HG02759 (cell line): ENCODE results near the gene SULT2A1.
"Not testable (repeated sequence)": the region's sequence is repeated elsewhere in the genome, so short reads cannot be mapped to it uniquely, and the experiment has no call there.

Source experiments
- ATAC-seq: cut with Tn5 transposase; IDR thresholded peaks from one replicate; pipeline ENCODE4 v1.9.1; 2021; ENCODE audit warnings: mild to moderate bottlenecking, moderate library complexity; ENCODE audit not compliant: unreplicated experiment

The SULT2A1 gene

GRCh38 chr19:47886010-47886559, at the start of gene SULT2A1:
TSS of gene SULT2A1 (minus strand) at chr19:47886315. CDS start at chr19:47886257, 58 bp downstream.
- ATAC-seq = no peak

GRCh38 chr19:47928581-47928980, 42.5 kb upstream of the SULT2A1 start:
- ATAC-seq = not testable (repeated sequence)

- ATAC-seq = not testable (repeated sequence)
Observed at GRCh38 chr19:47920107-47920506, 34.0 kb upstream of the SULT2A1 start.

- not testable (repeated sequence) for ATAC-seq
Observed at GRCh38 chr19:47910191-47910590, 24.1 kb upstream of the SULT2A1 start.

- not testable (repeated sequence) for ATAC-seq
Observed at GRCh38 chr19:47909350-47909749, 23.2 kb upstream of the SULT2A1 start.

GRCh38 chr19:47901370-47901769, 15.3 kb upstream of the SULT2A1 start:
- ATAC-seq = no peak

GRCh38 chr19:47899335-47899734, 13.2 kb upstream of the SULT2A1 start:
- ATAC-seq = no peak

GRCh38 chr19:47897861-47898260, 11.7 kb upstream of the SULT2A1 start:
- ATAC-seq = no peak

- no peak for ATAC-seq
Observed at GRCh38 chr19:47896773-47897172, 10.7 kb upstream of the SULT2A1 start.

GRCh38 chr19:47896019-47896418, 9.9 kb upstream of the SULT2A1 start:
- ATAC-seq = no peak

- no peak for ATAC-seq
Observed at GRCh38 chr19:47895165-47895782, 9.2 kb upstream of the SULT2A1 start.

- ATAC-seq = no peak
Observed at GRCh38 chr19:47891923-47892666, 6.0 kb upstream of the SULT2A1 start.

- ATAC-seq = no peak
Observed at GRCh38 chr19:47891622-47891922, 5.5 kb upstream of the SULT2A1 start.

- ATAC-seq = no peak
Observed at GRCh38 chr19:47890865-47891621, 4.9 kb upstream of the SULT2A1 start.

- ATAC-seq = no peak
Observed at GRCh38 chr19:47885067-47885463, 1.1 kb downstream of the SULT2A1 start.

GRCh38 chr19:47882890-47883289, 3.2 kb downstream of the SULT2A1 start:
- ATAC-seq = no peak

- ATAC-seq = no peak
Observed at GRCh38 chr19:47881757-47882156, 4.4 kb downstream of the SULT2A1 start.

GRCh38 chr19:47879385-47879784, 6.7 kb downstream of the SULT2A1 start:
- ATAC-seq = not testable (repeated sequence)

GRCh38 chr19:47878906-47879305, 7.2 kb downstream of the SULT2A1 start:
- no peak for ATAC-seq

GRCh38 chr19:47865166-47865565, 20.9 kb downstream of the SULT2A1 start:
- no peak for ATAC-seq

GRCh38 chr19:47863514-47863936, 22.6 kb downstream of the SULT2A1 start:
- no peak for ATAC-seq

GRCh38 chr19:47861630-47862029, 24.5 kb downstream of the SULT2A1 start:
- no peak for ATAC-seq
